NCI-H2107 (cell line): ENCODE results near the gene FKBP3.
"Not testable (repeated sequence)": the region's sequence is repeated elsewhere in the genome, so short reads cannot be mapped to it uniquely, and the experiment has no call there.

Experiments used
- DNase-seq: peaks from one replicate; lab custom pipeline; 2025; lab: John Stamatoyannopoulos, UW

The FKBP3 gene

GRCh38 chr14:45134051-45134958, at the start of gene FKBP3:
Gene FKBP3 (minus strand): TSS chr14:45134481. CDS start chr14:45134456, 25 bp downstream.
- peak; percentile 99 for DNase-seq

GRCh38 chr14:45181806-45182205, 47.5 kb upstream of the FKBP3 start:
- no peak for DNase-seq

- DNase-seq = no peak
Observed at GRCh38 chr14:45181329-45181728, 47.0 kb upstream of the FKBP3 start.

GRCh38 chr14:45177076-45177475, 42.8 kb upstream of the FKBP3 start:
- no peak for DNase-seq

GRCh38 chr14:45169906-45170305, 35.6 kb upstream of the FKBP3 start:
- no peak for DNase-seq

- DNase-seq = no peak
Observed at GRCh38 chr14:45156067-45156466, 21.8 kb upstream of the FKBP3 start.

- no peak for DNase-seq
Observed at GRCh38 chr14:45150386-45150890, 16.2 kb upstream of the FKBP3 start.

GRCh38 chr14:45149602-45150001, 15.3 kb upstream of the FKBP3 start:
- no peak for DNase-seq

- DNase-seq = no peak
Observed at GRCh38 chr14:45145214-45145613, 10.9 kb upstream of the FKBP3 start.

- DNase-seq = no peak
Observed at GRCh38 chr14:45144658-45145057, 10.4 kb upstream of the FKBP3 start.

GRCh38 chr14:45142083-45142482, 7.8 kb upstream of the FKBP3 start:
- DNase-seq = not testable (repeated sequence)

GRCh38 chr14:45140661-45141187, 6.4 kb upstream of the FKBP3 start:
- DNase-seq = no peak

- no peak for DNase-seq
Observed at GRCh38 chr14:45136399-45136798, 2.1 kb upstream of the FKBP3 start.

GRCh38 chr14:45135659-45136395, 1.5 kb upstream of the FKBP3 start, which contains the start of gene FANCM:
Gene FANCM (plus strand): TSS chr14:45135930. CDS start chr14:45136032, 102 bp downstream.
- peak; percentile 100 for DNase-seq

GRCh38 chr14:45135156-45135555, 875 bp upstream of the FKBP3 start:
- no peak for DNase-seq

GRCh38 chr14:45133683-45134050, 614 bp downstream of the FKBP3 start:
- no peak for DNase-seq

GRCh38 chr14:45128963-45129629, 5.2 kb downstream of the FKBP3 start:
- no peak for DNase-seq

GRCh38 chr14:45125754-45126153, 8.5 kb downstream of the FKBP3 start:
- no peak for DNase-seq

- DNase-seq = no peak
Observed at GRCh38 chr14:45123271-45123670, 11.0 kb downstream of the FKBP3 start.

GRCh38 chr14:45120096-45120495, 14.2 kb downstream of the FKBP3 start:
- DNase-seq = no peak

- DNase-seq = no peak
Observed at GRCh38 chr14:45118594-45118993, 15.7 kb downstream of the FKBP3 start.

GRCh38 chr14:45114327-45114726, 20.0 kb downstream of the FKBP3 start:
- no peak for DNase-seq
